Thoracic aorta (tissue), 2 donors: ENCODE data around the gene NR2F1-AS1. TPM values are rescaled to one million over a fixed set of nuclear protein-coding genes. Genes with fewer than 3 reads are reported as not detected.

Experiments
- ATAC-seq: fragments of 150-250 bp; one replicate; pipeline ENCODE4 v1.8.0; 2017; ENCODE audit warnings: low read depth; ENCODE audit not compliant: insufficient number of reproducible peaks, low FRiP score
- DNase-seq: peaks from one replicate; pipeline ENCODE4 v3.0.0-alpha.2; 2020; ENCODE audit warnings: low spot score
- H3K27ac ChIP-seq, 2 donors: fragments of 200-600 bp; sonication (generic); 1 replicate in 1 of 2; 2 replicates in 1 of 2; pipeline ENCODE4 v1.5.1; 2016; ENCODE audit warnings: mild to moderate bottlenecking in 2 of 2, moderate library complexity in 2 of 2
- H3K27me3 ChIP-seq: fragments of 200-600 bp; sonication (generic); replicated peaks from 2 replicates; pipeline ENCODE4 v1.6.0; 2016; ENCODE audit warnings: mild to moderate bottlenecking; ENCODE audit not compliant: insufficient read depth
- H3K36me3 ChIP-seq: fragments of 200-600 bp; sonication (generic); one replicate; pipeline ENCODE4 v1.5.1; 2016
- H3K4me1 ChIP-seq, 2 donors: fragments of 200-600 bp; sonication (generic); 1 replicate in 1 of 2; 2 replicates in 1 of 2; pipeline versions ENCODE4 v1.5.1 to v1.6.0; 2016; ENCODE audit warnings: low read depth in 2 of 2, mild to moderate bottlenecking in 1 of 2; ENCODE audit not compliant: control insufficient read depth in 1 of 2
- H3K4me3 ChIP-seq: fragments of 200-600 bp; sonication (generic); 2 replicates; pipeline ENCODE4 v1.5.1; 2016; ENCODE audit warnings: mild to moderate bottlenecking
- H3K9me3 ChIP-seq: fragments of 200-600 bp; sonication (generic); 2 replicates; pipeline ENCODE4 v1.5.1; 2016
- total RNA-seq, 2 donors: library from RNA; depleted of rRNA; stranded (reverse); fragments of >200 nt; gene quantifications; one replicate each; pipeline versions ENCODE4 v1.1.0 to v1.2.3, GENCODE V29; 2016
- TF ChIP-seq, protein P1 (sequence below): fragments of 200-600 bp; sonication (generic); IDR thresholded peaks from one replicate; pipeline ENCODE4 v1.5.1; 2019; ENCODE audit warnings: antibody characterized with exemption

NR2F1-AS1 gene
- total RNA-seq, 2 donors from 2014 or later, result 0.54 to 8.7 TPM

DNA sequence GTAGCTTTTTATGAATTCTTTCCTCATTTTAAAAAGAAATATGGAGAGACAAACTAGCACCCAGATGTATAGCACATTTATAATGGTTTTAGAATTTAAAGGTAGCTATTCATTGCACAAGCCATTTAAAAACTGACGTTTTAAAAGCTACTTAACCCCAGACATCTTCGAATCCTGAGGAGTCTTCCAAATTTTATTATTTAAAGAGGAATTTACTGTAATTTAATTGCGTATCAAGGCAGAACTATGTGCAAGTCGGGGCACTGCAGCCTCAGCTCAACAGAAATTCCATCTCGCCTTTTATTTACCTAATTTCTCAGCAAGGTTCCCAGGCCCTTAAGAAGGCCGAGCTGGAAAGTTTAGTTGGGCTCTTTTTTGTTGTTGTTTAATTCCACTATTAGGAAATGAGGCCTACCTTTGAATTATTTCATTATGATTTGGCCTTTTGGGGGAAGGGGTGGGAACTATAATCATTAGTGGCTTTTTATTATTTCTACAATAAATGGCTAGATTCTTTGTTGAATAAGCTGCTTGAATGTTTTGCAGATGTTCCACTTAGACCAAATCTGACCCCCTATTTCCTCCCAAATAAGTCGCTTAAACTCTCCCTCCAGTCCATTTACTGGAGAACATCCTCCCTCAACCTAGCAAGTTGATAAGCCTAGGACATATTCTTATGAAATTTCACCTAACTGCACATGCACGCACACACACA, 22.2 kb upstream of the NR2F1-AS1 start:
- peaks cover 47% of the 10 kb centered on the region for H3K27me3 ChIP-seq
- no peak for ATAC-seq
- no peak overlapping the region for H3K4me3 ChIP-seq

DNA sequence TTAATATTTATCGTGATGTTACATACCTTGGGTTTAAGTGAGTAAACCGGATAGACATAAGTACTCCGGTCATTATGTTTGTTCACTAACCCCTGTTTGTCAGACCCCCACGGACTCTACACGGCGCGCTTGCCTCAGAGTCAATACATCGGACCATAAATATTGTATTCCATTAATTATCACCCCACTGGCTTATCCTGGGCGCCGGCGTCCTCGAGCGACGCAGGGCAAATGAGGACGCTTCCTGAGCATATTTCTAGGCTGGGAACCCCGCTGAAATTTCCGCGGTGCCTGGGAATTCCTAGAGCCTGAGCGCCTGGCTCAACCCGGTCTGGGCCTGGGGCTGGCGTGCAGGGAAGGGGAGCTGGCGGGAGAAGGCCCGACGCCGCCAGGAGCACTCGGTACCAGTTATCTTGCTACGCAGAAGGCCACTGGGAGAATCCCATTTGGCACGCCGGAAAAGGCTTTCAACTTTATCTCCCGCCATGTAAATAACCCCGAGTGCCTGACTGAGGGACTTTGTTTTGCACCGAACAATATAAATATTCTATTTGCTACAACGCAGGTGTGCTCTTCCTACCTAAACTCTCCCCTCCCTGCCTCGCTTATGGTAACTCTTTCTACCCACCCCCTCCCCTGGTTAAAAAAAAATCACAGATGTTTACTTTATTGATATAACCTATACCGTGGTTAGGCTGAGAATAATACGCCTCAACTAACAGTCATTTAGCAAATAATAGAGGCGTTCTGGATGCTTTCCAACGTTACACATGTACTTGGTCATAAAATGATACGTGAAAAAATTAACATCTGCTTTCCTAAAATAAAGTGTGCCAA, 21.4 kb upstream of the NR2F1-AS1 start:
- peaks cover 47% of the 10 kb centered on the region for H3K27me3 ChIP-seq
- H3K9me3 ChIP-seq, result no peaks in the 10 kb centered on the region
- H3K4me1 ChIP-seq, result peaks cover 0 to 14% of the 10 kb centered on the region in 2 donors
- H3K36me3 ChIP-seq, result no peaks in the 10 kb centered on the region
- TF ChIP-seq, protein P1, sequence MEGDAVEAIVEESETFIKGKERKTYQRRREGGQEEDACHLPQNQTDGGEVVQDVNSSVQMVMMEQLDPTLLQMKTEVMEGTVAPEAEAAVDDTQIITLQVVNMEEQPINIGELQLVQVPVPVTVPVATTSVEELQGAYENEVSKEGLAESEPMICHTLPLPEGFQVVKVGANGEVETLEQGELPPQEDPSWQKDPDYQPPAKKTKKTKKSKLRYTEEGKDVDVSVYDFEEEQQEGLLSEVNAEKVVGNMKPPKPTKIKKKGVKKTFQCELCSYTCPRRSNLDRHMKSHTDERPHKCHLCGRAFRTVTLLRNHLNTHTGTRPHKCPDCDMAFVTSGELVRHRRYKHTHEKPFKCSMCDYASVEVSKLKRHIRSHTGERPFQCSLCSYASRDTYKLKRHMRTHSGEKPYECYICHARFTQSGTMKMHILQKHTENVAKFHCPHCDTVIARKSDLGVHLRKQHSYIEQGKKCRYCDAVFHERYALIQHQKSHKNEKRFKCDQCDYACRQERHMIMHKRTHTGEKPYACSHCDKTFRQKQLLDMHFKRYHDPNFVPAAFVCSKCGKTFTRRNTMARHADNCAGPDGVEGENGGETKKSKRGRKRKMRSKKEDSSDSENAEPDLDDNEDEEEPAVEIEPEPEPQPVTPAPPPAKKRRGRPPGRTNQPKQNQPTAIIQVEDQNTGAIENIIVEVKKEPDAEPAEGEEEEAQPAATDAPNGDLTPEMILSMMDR, result no peak
- ATAC-seq (no peak), DNase-seq (no peak)
- H3K27ac ChIP-seq, result no peak overlapping the region
- H3K4me3 ChIP-seq, result no peak overlapping the region

More for the DNA sequence above, 22.2 kb upstream of the NR2F1-AS1 start:
- no peaks in the 10 kb centered on the region for H3K36me3 ChIP-seq
- no peak overlapping the region for H3K27ac ChIP-seq
- no peak for DNase-seq
- TF ChIP-seq, protein P1, result no peak
- no peaks in the 10 kb centered on the region for H3K9me3 ChIP-seq
- peaks cover 0 to 21% of the 10 kb centered on the region in 2 donors for H3K4me1 ChIP-seq

DNA sequence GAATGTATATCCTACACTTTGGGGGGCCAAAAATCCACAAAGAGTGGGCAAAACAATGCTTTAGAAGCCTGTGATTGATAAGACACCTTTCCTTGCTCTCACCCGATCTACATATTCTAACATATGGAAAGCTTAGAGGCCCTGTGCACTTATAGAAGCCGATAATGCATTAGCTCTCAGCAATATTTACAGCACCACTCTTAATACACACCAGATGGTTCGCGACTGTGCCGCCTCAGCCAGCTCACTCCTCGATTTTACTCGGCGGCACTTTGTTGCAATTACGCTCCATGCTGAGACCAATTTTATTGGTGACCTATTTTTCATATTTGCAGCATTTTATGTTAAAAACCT, 20.8 kb upstream of the NR2F1-AS1 start:
- ATAC-seq (no peak), DNase-seq (no peak)
- Histone ChIP-seq H3K4me3 (no peak overlapping the region), H3K4me1 (peaks cover 0 to 9% of the 10 kb centered on the region in 2 donors), H3K27me3 (peaks cover 44% of the 10 kb centered on the region), H3K36me3 (no peaks in the 10 kb centered on the region), H3K27ac (no peak overlapping the region), H3K9me3 (no peaks in the 10 kb centered on the region)
- TF ChIP-seq, protein P1, result no peak

DNA sequence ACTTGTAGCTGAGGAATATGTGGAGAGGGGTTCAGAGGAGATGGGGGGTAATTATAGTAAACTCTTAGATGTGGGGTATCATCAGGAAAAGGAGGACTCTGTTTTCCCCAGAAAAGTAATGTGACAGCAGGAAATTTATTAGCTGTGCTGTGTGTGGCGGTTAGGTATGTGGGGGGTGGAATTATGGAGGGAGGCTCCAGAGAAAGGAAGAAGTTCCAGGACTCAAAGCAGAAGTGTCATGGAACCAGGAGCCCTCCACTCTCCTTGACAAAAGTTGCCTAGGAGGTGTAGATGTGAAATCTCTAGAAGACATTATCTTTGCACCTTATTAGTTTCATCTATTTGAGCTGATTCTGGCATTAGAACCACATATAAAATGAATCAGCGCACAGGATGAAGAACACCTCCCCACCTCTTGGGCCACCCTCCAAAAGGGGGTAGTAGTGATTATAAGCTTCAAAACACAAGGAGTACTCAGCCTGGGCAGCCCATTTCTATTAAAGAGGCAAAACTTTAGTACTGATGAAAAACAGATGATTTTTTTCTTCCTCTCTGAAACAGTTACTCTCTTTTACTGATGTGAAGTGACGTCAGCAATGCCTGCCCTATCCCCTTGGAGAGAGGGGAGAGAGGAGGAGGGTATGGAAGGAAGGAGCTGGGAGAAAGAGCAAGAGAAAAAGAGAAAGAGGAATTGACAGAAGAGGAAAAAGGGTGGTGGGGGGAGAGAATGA, 20.2 kb upstream of the NR2F1-AS1 start:
- no peak overlapping the region for H3K4me3 ChIP-seq
- H3K4me1 ChIP-seq, result peaks cover 0 to 9% of the 10 kb centered on the region in 2 donors
- TF ChIP-seq, protein P1, result no peak
- DNase-seq (no peak), ATAC-seq (no peak)
- H3K27ac ChIP-seq, result no peak overlapping the region
- no peaks in the 10 kb centered on the region for H3K9me3 ChIP-seq
- H3K36me3 ChIP-seq, result no peaks in the 10 kb centered on the region
- H3K27me3 ChIP-seq, result peaks cover 42% of the 10 kb centered on the region
